HCT116 (cell line): ENCODE data around the gene MDM2. TPM values are rescaled to one million over a fixed set of nuclear protein-coding genes. Genes with fewer than 3 reads are reported as not detected.
"Not testable (repeated sequence)": the region's sequence is repeated elsewhere in the genome, so short reads cannot be mapped to it uniquely, and the experiment has no call there.

Experiments used
- ATAC-seq: fragments of 200-7000 bp; cut with Tn5 transposase; 2 replicates; pipeline ENCODE4 v1.9.1; 2020; ENCODE audit warnings: mild to moderate bottlenecking, moderate library complexity
- BruUV-seq: library from RNA; stranded (reverse); fragments of 400-500 nt; replicated peaks from 2 replicates; lab custom pipeline; 2021; lab: Mats Ljungman, UMichigan
- CTCF ChIA-PET: fragments of 300-600 bp; sonication (Branson Sonifier 250); formaldehyde crosslinking; loops from one replicate; lab custom pipeline; 2021; ENCODE audit warnings: antibody characterized with exemption; lab: Charles Lee
- POLR2A ChIA-PET: fragments of 300-600, 350-600 bp; sonication (Branson Sonifier 250); formaldehyde crosslinking; loops from one replicate; lab custom pipeline; 2021; ENCODE audit warnings: antibody characterized with exemption; lab: Charles Lee
- RAD21 ChIA-PET, 2 experiments: fragments of 300-600 bp; sonication (Branson Sonifier 250); formaldehyde crosslinking; loops; one replicate each; lab custom pipeline; 2023; ENCODE audit warnings: low total read pairs in 2 of 2; ENCODE audit not compliant: uncharacterized antibody in 2 of 2, unreplicated experiment in 2 of 2, low non-redundant PET in 1 of 2; lab: Charles Lee
- DNase-seq: peaks from one replicate; pipeline ENCODE4 v3.0.0-alpha.2; 2010; ENCODE audit warnings: low read depth, low spot score
- H2AFZ ChIP-seq: fragments of 200-600 bp; shearing (Covaris generic), sonication (generic); 2 replicates; pipeline ENCODE4 v1.6.1; 2017; ENCODE audit warnings: low read depth, mixed run types, mixed read lengths, antibody characterized with exemption, low read length; ENCODE audit not compliant: poor library complexity, severe bottlenecking
- H3K27ac ChIP-seq: 2 replicates; pipeline ENCODE4 v1.5.1; 2012; ENCODE audit warnings: low read depth, low read length
- H3K27me3 ChIP-seq: fragments of 200-600 bp; sonication (generic); 2 replicates; pipeline ENCODE4 v1.6.1; 2016; ENCODE audit warnings: mixed run types, low read length, mixed read lengths; ENCODE audit not compliant: insufficient read depth
- H3K36me3 ChIP-seq, 2 experiments: fragments of 200-500 bp in 1 of 2; fragments of 200-600 bp in 1 of 2; sonication (Bioruptor generic) in 1 of 2; sonication (generic) in 1 of 2; 2 replicates each; pipeline versions ENCODE4 v1.5.1 to v1.6.1; 2014 to 2016; ENCODE audit warnings: low read length in 2 of 2, inconsistent platforms in 1 of 2, mixed read lengths in 1 of 2, mixed run types in 1 of 2; ENCODE audit not compliant: insufficient read depth in 2 of 2, control insufficient read depth in 1 of 2
- H3K4me1 ChIP-seq, 2 experiments: fragments of 200-600 bp in 1 of 2; sonication (generic) in 1 of 2; 2 replicates each; pipeline versions ENCODE4 v1.5.1 to v1.6.1; 2012 to 2017; ENCODE audit warnings: low read length in 2 of 2, inconsistent platforms in 1 of 2, mild to moderate bottlenecking in 1 of 2, mixed read lengths in 1 of 2, mixed run types in 1 of 2, moderate library complexity in 1 of 2; ENCODE audit not compliant: insufficient read depth in 2 of 2, control insufficient read depth in 1 of 2
- H3K4me2 ChIP-seq: fragments of 200-600 bp; sonication (generic); 2 replicates; pipeline ENCODE4 v1.6.1; 2017; ENCODE audit warnings: mixed run types, low read length, mixed read lengths
- H3K4me3 ChIP-seq, 2 experiments: fragments of 200-600 bp in 1 of 2; sonication (generic) in 1 of 2; replicated peaks in 1 of 2; 2 replicates each; pipeline ENCODE4 v1.5.1; 2011 to 2016; ENCODE audit warnings: low read length in 2 of 2, control low read depth in 1 of 2, low read depth in 1 of 2, mild to moderate bottlenecking in 1 of 2, mixed read lengths in 1 of 2, mixed run types in 1 of 2
- H3K79me2 ChIP-seq: fragments of 200-600 bp; sonication (generic); 2 replicates; pipeline ENCODE4 v1.6.1; 2017; ENCODE audit warnings: mild to moderate bottlenecking, mixed run types, low read length, moderate library complexity, mixed read lengths; ENCODE audit not compliant: insufficient read depth
- H3K9ac ChIP-seq: fragments of 200-600 bp; sonication (generic); 2 replicates; pipeline ENCODE4 v1.6.1; 2016; ENCODE audit warnings: low read length, mixed read lengths
- H3K9me2 ChIP-seq: fragments of 200-600 bp; sonication (generic), shearing (Covaris generic); 2 replicates; pipeline ENCODE4 v1.6.1; 2017; ENCODE audit warnings: mixed run types, mild to moderate bottlenecking, moderate library complexity; ENCODE audit not compliant: insufficient read depth
- H3K9me3 ChIP-seq, 2 experiments: fragments of 200-500 bp in 1 of 2; fragments of 200-600 bp in 1 of 2; sonication (Bioruptor generic) in 1 of 2; sonication (generic) in 1 of 2; 2 replicates each; pipeline ENCODE4 v1.6.1; 2014 to 2017; ENCODE audit warnings: low read length in 2 of 2, mixed read lengths in 2 of 2, inconsistent platforms in 1 of 2, low read depth in 1 of 2, mild to moderate bottlenecking in 1 of 2, mixed run types in 1 of 2, moderate library complexity in 1 of 2; ENCODE audit not compliant: control insufficient read depth in 1 of 2, insufficient read depth in 1 of 2
- H4K20me1 ChIP-seq: fragments of 200-600 bp; sonication (generic), shearing (Covaris generic); 2 replicates; pipeline ENCODE4 v1.6.1; 2017; ENCODE audit warnings: mixed run types, mild to moderate bottlenecking, moderate library complexity; ENCODE audit not compliant: insufficient read depth
- CBX3 ChIP-seq: IDR thresholded peaks from 2 replicates; pipeline ENCODE4 v1.6.1; 2012; ENCODE audit warnings: low read depth
- CEBPB ChIP-seq: IDR thresholded peaks from 2 replicates; pipeline ENCODE4 v1.6.1; 2012; ENCODE audit warnings: low read depth
- EGR1 ChIP-seq: IDR thresholded peaks from 2 replicates; pipeline ENCODE4 v1.6.1; 2012; ENCODE audit warnings: low read depth
- EZH2phosphoT487 ChIP-seq: fragments of 200-600 bp; IDR thresholded peaks from 2 replicates; pipeline ENCODE4 v1.6.1; 2018; ENCODE audit warnings: antibody characterized with exemption, borderline replicate concordance
- FOSL1 ChIP-seq: IDR thresholded peaks from 2 replicates; pipeline ENCODE4 v1.6.1; 2012; ENCODE audit warnings: low read depth
- JUND ChIP-seq: IDR thresholded peaks from 2 replicates; pipeline ENCODE4 v1.6.1; 2012
- RAD21 ChIP-seq: IDR thresholded peaks from 2 replicates; pipeline ENCODE4 v1.6.1; 2012; ENCODE audit warnings: low read depth, mild to moderate bottlenecking
- SP1 ChIP-seq: IDR thresholded peaks from 2 replicates; pipeline ENCODE4 v1.6.1; 2012; ENCODE audit warnings: low read depth
- SRF ChIP-seq: IDR thresholded peaks from 2 replicates; pipeline ENCODE4 v1.6.1; 2012; ENCODE audit warnings: low read depth
- TCF7L2 ChIP-seq: IDR thresholded peaks from 2 replicates; pipeline ENCODE4 v1.7.0; 2011; ENCODE audit warnings: borderline replicate concordance, inconsistent platforms; ENCODE audit not compliant: insufficient read depth, insufficient read length; ENCODE audit errors: extremely low read depth
- intact Hi-C: fragments of 100-400 bp; cut with micrococcal nuclease; formaldehyde crosslinking; loops from 2 replicates; pipeline ENCODE4 v1.10.0; 2022
- total RNA-seq: library from RNA; stranded (reverse); gene quantifications from one replicate; pipeline ENCODE4 v1.2.1, GENCODE V29; 2021; ENCODE audit not compliant: unreplicated experiment
- TF ChIP-seq, protein P1 (sequence below), 3 experiments: fragments of 200-600 bp in 1 of 3; sonication (generic) in 1 of 3; IDR thresholded peaks in 2 of 3; conservative IDR thresholded peaks in 1 of 3; 2 replicates each; pipeline ENCODE4 v1.5.1; 2012 to 2017; ENCODE audit warnings: low read depth in 2 of 3, low read length in 2 of 3, antibody characterized with exemption in 1 of 3, borderline replicate concordance in 1 of 3, control low read depth in 1 of 3, mild to moderate bottlenecking in 1 of 3, mixed read lengths in 1 of 3, mixed run types in 1 of 3, moderate library complexity in 1 of 3; ENCODE audit not compliant: insufficient read depth in 1 of 3
- TF ChIP-seq, protein P2 (sequence below): IDR thresholded peaks from 2 replicates; pipeline ENCODE4 v1.6.1; 2012

The MDM2 gene
- total RNA-seq, 1 experiment from 2014 or later = 170 TPM

DNA sequence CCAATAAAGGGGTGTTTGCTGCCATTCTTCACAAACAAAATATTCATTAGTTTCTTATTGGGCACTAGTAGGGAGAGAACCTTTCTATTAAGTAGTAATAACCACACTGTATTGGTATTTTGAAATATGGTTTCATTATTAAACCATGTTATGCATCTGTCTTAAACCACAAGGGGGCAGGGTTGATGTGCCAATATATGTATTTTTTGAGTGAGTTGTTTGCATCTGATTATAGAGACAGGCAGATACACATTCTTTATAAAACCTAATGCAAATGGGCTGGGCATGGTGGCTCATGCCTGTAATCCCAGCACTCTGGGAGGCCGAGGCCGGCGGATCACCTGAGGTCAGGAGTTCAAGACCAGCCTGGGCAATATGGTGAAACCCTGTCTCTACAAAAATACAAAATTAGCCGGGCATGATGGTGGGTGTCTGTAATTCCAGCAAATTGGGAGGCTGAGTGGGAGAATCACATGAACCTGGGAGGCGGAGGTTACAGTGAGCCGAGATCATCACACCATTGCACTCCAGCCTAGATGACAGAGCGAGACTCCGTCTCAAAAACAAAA is 56.0 kb downstream of the MDM2 start:
- H3K27ac ChIP-seq, H2AFZ ChIP-seq, H3K27me3 ChIP-seq, H3K9ac ChIP-seq, H3K4me3 ChIP-seq, H4K20me1 ChIP-seq, H3K79me2 ChIP-seq, H3K4me1 ChIP-seq, RAD21 ChIA-PET, POLR2A ChIA-PET, H3K9me2 ChIP-seq, H3K9me3 ChIP-seq, CTCF ChIA-PET, H3K36me3 ChIP-seq, BruUV-seq: not testable (repeated sequence)
- TF ChIP-seq, protein P1, sequence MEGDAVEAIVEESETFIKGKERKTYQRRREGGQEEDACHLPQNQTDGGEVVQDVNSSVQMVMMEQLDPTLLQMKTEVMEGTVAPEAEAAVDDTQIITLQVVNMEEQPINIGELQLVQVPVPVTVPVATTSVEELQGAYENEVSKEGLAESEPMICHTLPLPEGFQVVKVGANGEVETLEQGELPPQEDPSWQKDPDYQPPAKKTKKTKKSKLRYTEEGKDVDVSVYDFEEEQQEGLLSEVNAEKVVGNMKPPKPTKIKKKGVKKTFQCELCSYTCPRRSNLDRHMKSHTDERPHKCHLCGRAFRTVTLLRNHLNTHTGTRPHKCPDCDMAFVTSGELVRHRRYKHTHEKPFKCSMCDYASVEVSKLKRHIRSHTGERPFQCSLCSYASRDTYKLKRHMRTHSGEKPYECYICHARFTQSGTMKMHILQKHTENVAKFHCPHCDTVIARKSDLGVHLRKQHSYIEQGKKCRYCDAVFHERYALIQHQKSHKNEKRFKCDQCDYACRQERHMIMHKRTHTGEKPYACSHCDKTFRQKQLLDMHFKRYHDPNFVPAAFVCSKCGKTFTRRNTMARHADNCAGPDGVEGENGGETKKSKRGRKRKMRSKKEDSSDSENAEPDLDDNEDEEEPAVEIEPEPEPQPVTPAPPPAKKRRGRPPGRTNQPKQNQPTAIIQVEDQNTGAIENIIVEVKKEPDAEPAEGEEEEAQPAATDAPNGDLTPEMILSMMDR (IDR thresholded peaks at IDR 0.05 in 2 of 3, conservative IDR thresholded peaks at IDR 0.05 in 1 of 3; ENCODE audit: borderline replicate concordance in 1 of 3, insufficient read depth in 1 of 3, low read depth in 2 of 3, low read length in 2 of 3) = peak; percentile 43 to 72 (median 64); a peak in 5 of 6 replicates
- peak; percentile 84 for TF ChIP-seq RAD21
- H3K4me2 ChIP-seq = 0 out of 2 replicates have a peak overlapping the region, but pooled peaks have one; percentile 10
- ATAC-seq = peak; percentile 79
- intact Hi-C loops = loop anchor here (1.0 to 2.0 kb wide), 2 partner anchors 206 to 391 kb away; no protein-coding TSS in a partner anchor
- DNase-seq = peak; percentile 18

DNA sequence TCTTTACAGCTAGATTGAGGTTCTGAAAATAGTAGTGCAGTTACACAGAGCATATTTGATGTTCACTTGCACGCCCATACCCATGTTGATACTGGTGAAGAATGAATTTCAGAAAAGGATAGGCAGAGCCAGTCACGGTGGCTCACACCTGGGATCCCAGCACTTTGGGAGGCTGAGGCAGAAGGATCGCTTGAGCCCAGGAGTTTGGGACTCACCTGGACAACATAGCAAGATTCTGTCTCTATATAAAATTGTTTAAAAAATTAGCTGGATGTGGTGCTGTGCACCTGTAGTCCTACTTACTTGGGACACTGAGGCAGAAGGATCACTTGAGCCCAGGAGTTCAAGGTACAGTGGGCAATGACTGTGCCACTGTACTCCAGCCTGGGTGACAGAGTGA is 56.6 kb downstream of the MDM2 start:
- H3K27me3 ChIP-seq = no peaks in the 10 kb centered on the region
- H3K4me3 ChIP-seq = no peak overlapping the region
- DNase-seq (no peak), ATAC-seq (no peak)
- no peak overlapping the region for H2AFZ ChIP-seq
- ChIA-PET POLR2A (no interaction called here), CTCF (no interaction called here), RAD21 (no interaction called here)
- H3K27ac ChIP-seq = no peak overlapping the region
- no peaks in the 10 kb centered on the region for H3K36me3 ChIP-seq
- H3K9me3 ChIP-seq = no peaks in the 10 kb centered on the region
- no peaks in the 10 kb centered on the region for H3K9me2 ChIP-seq
- no peak overlapping the region for H3K9ac ChIP-seq
- no peaks in the 10 kb centered on the region for H4K20me1 ChIP-seq
- no TSS peak for BruUV-seq
- intact Hi-C loops = loop anchor here (1.0 to 2.0 kb wide), 2 partner anchors 206 to 390 kb away; no protein-coding TSS in a partner anchor
- H3K4me1 ChIP-seq = no peaks in the 10 kb centered on the region
- H3K4me2 ChIP-seq = no peak overlapping the region
- H3K79me2 ChIP-seq = no peaks in the 10 kb centered on the region
- TF ChIP-seq RAD21 (no peak), CEBPB (no peak), SP1 (no peak), EGR1 (no peak), TCF7L2 (no peak), JUND (no peak), FOSL1 (no peak), CBX3 (no peak), EZH2phosphoT487 (no peak), SRF (no peak)
- TF ChIP-seq, protein P2, sequence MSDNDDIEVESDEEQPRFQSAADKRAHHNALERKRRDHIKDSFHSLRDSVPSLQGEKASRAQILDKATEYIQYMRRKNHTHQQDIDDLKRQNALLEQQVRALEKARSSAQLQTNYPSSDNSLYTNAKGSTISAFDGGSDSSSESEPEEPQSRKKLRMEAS = no peak
- TF ChIP-seq, protein P1 (IDR thresholded peaks at IDR 0.05 in 2 of 3, conservative IDR thresholded peaks at IDR 0.05 in 1 of 3; ENCODE audit: borderline replicate concordance in 1 of 3, insufficient read depth in 1 of 3, low read depth in 2 of 3, low read length in 2 of 3) = no peak
